Fibroblast of mammary gland (primary cell): ENCODE measurements around the gene RAB36.

ENCODE experiments used
- DNase-seq: peaks from one replicate; pipeline ENCODE4 v3.0.0-alpha.2; 2010; ENCODE audit warnings: low read depth
- H3K4me3 ChIP-seq: 2 replicates; pipeline ENCODE4 v1.5.1; 2011; ENCODE audit warnings: low read depth, mild to moderate bottlenecking, low read length, moderate library complexity; ENCODE audit not compliant: control insufficient read depth
- TF ChIP-seq, protein P1 (sequence below): conservative IDR thresholded peaks from 2 replicates; pipeline ENCODE4 v1.5.1; 2011; ENCODE audit warnings: low read depth, low read length, inconsistent platforms; ENCODE audit not compliant: control insufficient read depth, insufficient read depth

RAB36 gene

DNA sequence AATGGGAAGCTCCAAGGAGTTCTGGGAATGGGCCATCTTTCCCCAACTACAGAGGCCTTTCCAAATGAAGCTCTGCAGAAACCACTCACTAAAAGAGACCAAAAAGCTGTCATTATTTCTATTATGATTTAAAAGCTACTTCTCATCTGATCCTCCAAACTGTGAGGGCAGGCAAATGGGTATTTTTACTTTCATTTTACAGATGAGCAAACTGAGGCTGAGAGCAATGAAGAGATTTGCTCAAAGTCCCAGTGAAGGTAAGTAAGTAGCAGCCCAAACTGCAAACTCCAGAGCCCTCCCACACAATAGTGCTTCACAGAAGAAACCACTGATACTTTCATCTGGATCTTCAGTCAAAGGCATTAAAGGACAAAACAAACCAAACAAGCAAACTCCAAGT lies 4.9 kb upstream of the RAB36 start:
- TF ChIP-seq, protein P1, sequence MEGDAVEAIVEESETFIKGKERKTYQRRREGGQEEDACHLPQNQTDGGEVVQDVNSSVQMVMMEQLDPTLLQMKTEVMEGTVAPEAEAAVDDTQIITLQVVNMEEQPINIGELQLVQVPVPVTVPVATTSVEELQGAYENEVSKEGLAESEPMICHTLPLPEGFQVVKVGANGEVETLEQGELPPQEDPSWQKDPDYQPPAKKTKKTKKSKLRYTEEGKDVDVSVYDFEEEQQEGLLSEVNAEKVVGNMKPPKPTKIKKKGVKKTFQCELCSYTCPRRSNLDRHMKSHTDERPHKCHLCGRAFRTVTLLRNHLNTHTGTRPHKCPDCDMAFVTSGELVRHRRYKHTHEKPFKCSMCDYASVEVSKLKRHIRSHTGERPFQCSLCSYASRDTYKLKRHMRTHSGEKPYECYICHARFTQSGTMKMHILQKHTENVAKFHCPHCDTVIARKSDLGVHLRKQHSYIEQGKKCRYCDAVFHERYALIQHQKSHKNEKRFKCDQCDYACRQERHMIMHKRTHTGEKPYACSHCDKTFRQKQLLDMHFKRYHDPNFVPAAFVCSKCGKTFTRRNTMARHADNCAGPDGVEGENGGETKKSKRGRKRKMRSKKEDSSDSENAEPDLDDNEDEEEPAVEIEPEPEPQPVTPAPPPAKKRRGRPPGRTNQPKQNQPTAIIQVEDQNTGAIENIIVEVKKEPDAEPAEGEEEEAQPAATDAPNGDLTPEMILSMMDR: no peak
- DNase-seq: no peak
- no peak overlapping the region for H3K4me3 ChIP-seq

- DNase-seq: no peak
- TF ChIP-seq, protein P1: no peak
- H3K4me3 ChIP-seq: no peak overlapping the region
Observed at GRCh38 chr22:23142546-23143105, 2.7 kb upstream of the RAB36 start.

DNA sequence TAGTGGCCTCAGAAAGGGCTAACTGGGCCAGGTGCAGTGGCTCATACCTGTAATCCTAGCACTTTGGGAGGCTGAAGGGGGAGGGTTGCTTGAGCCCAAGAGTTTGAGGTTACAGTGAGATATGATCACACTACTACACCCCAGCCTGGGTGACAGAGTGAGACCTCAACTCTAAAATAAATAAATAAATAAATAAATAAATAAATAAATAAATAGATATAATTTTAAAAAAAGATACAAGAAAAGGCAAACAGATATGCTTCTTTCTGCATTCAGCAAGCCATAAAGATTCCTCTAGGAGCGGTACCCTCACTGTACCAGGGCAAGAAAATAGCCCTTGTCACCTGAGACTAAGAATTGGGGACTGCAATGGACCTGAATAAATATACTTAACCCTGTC lies 2.2 kb upstream of the RAB36 start:
- no peak overlapping the region for H3K4me3 ChIP-seq
- TF ChIP-seq, protein P1: no peak
- no peak for DNase-seq

DNA sequence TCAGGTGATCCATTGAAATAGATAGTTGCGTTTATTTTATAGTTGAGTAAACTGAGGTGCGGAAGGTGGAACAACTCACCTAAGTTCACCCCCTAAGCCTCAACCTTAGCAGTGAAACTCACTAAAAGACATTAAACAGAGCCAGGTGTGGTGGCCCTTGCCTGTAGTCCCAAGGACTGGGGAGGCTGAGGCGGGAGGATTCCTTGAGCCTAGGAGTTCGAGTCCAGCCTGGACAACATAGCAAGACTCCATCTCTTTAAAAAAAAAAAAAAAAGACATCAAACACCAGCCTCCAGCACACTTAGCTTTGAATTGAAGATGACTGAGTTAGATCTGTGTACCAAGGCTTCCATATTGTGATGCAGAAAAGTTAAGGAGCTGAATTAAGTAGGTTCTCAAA lies 845 bp upstream of the RAB36 start:
- TF ChIP-seq, protein P1: no peak
- no peak overlapping the region for H3K4me3 ChIP-seq
- no peak for DNase-seq

- TF ChIP-seq, protein P1: no peak
- no peak for DNase-seq
- H3K4me3 ChIP-seq: peak overlapping the region; percentile 57
Observed at GRCh38 chr22:23145878-23146470, 697 bp downstream of the RAB36 start.

DNA sequence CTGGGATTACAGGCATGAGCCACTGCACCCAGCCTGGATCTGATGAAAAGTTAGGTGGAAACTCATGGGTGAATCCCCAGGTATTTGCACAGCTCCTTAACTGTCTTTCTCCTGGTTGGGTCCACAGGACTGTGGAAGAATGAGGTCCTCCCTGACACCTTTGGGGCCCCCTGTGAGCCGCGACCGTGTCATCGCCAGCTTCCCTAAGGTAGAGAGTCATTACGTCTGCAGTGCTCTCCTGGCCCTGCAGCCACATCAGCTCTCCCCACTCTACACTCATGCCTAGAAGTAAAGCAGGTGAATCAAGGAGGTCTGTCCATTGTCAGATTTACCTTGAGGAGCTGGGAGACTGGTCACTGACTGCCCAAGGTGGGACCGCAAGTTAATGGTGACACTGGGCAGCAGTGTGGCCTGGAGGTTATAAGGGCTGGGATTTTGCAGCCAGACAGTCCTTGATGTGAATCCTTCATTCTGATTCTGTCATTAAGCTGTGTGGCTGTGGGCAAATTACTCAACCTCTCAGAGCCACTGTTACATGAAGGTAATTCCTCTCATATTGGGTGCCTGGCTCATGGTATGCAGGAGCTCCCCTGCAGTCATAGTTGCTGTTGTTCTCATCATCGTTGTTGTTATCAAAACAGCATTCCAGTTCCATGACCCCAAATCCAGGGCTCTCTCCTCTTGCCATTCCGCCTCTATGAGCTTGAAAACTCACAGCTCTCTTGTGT lies 1.4 kb downstream of the RAB36 start:
- H3K4me3 ChIP-seq: no peak overlapping the region
- DNase-seq: no peak
- TF ChIP-seq, protein P1: no peak
